Choroid plexus epithelial cell (primary cell): ENCODE results near the gene CAMK2B.
"Not testable (repeated sequence)": the region's sequence is repeated elsewhere in the genome, so short reads cannot be mapped to it uniquely, and the experiment has no call there.

Source experiments
- DNase-seq: peaks from one replicate; pipeline ENCODE4 v3.0.0-alpha.2; 2010; ENCODE audit warnings: low read depth
- H3K4me3 ChIP-seq: 2 replicates; pipeline ENCODE4 v1.5.1; 2011; ENCODE audit warnings: low read depth, mild to moderate bottlenecking, control low read depth, low read length, moderate library complexity
- CTCF ChIP-seq: conservative IDR thresholded peaks from 2 replicates; pipeline ENCODE4 v1.5.1; 2011; ENCODE audit warnings: low read depth, mild to moderate bottlenecking, control low read depth, inconsistent platforms, low read length, moderate library complexity

The CAMK2B gene

GRCh38 chr7:44200699-44201461 lies 124.5 kb downstream of the CAMK2B start, which contains the start of gene YKT6:
Gene YKT6, plus strand, starts transcription at chr7:44200978. Its CDS starts 158 bp downstream, at chr7:44201136.
- TF ChIP-seq CTCF, result peak; percentile 46
- DNase-seq, result peak; percentile 96
- H3K4me3 ChIP-seq, result peak within 1 kb of the TSS; percentile 99

- H3K4me3 ChIP-seq, DNase-seq: not testable (repeated sequence)
Measured at GRCh38 chr7:44200163-44200562, 125.2 kb downstream of the CAMK2B start.

GRCh38 chr7:44197474-44197873 lies 127.9 kb downstream of the CAMK2B start:
- no peak for TF ChIP-seq CTCF
- no peak overlapping the region for H3K4me3 ChIP-seq
- DNase-seq, result no peak

GRCh38 chr7:44196450-44196872 lies 128.9 kb downstream of the CAMK2B start:
- DNase-seq, result peak; percentile 75
- H3K4me3 ChIP-seq, result no peak overlapping the region
- peak; percentile 92 for TF ChIP-seq CTCF

GRCh38 chr7:44195889-44196288 lies 129.5 kb downstream of the CAMK2B start:
- DNase-seq, result no peak
- H3K4me3 ChIP-seq, result no peak overlapping the region
- no peak for TF ChIP-seq CTCF

- no peak overlapping the region for H3K4me3 ChIP-seq
- TF ChIP-seq CTCF, result no peak
- DNase-seq, result no peak
Measured at GRCh38 chr7:44194562-44195145, 130.7 kb downstream of the CAMK2B start.

GRCh38 chr7:44194069-44194468 lies 131.3 kb downstream of the CAMK2B start:
- no peak for TF ChIP-seq CTCF
- no peak overlapping the region for H3K4me3 ChIP-seq
- DNase-seq, result peak; percentile 26
